HG03045 (cell line): ENCODE data around the gene KIR2DL4.
"Not testable (repeated sequence)": the region's sequence is repeated elsewhere in the genome, so short reads cannot be mapped to it uniquely, and the experiment has no call there.

Source experiments
- ATAC-seq: cut with Tn5 transposase; IDR thresholded peaks from one replicate; pipeline ENCODE4 v1.9.1; 2021; ENCODE audit warnings: mild to moderate bottlenecking, moderate library complexity; ENCODE audit not compliant: unreplicated experiment

KIR2DL4 gene

GRCh38 chr19:54803410-54803809, at the start of gene KIR2DL4:
KIR2DL4 (plus strand) TSS chr19:54803610; CDS start chr19:54803652, 42 bp downstream.
- no peak for ATAC-seq

DNA sequence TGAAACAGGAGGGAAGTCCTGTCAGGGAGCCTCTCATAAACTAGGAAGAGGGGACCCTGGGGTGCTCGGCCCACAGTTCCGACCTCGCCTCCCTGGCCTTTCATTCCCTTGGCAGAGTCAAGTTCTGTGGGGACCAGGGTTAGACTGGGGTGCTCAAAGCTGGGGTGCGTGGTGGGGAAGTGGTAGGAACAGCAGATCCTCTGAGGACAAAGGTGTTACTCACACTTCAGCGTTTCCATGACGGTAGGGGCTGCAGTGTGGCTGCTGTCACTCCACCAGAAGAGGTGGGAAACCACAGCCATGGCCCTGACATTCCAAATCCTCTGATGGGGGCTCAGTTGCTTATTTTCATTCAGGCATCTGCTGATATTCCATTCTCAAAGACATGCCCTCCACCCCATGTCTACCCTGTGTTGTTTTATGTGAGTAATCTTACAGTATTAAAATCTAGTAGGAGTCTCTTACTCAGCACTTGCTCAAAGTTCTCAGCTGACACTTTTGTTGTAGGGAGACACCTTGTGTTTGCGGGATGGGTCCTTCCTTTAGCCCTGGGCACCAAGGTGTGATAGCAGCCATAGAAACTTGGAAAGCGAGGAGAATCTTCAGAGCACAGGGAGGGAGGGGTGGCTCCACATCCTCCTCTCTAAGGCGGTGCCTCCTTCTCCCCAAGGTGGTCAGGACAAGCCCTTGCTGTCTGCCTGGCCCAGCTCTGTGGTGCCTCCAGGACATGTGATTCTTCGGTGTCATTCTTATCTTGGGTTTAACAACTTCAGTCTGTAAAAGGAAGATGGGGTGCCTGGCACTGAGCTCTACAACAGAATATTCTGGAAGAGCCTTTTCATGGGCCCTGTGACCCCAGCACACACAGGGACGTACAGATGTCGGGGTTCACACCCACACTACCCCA, 47.0 kb upstream of the KIR2DL4 start:
- ATAC-seq = not testable (repeated sequence)

DNA sequence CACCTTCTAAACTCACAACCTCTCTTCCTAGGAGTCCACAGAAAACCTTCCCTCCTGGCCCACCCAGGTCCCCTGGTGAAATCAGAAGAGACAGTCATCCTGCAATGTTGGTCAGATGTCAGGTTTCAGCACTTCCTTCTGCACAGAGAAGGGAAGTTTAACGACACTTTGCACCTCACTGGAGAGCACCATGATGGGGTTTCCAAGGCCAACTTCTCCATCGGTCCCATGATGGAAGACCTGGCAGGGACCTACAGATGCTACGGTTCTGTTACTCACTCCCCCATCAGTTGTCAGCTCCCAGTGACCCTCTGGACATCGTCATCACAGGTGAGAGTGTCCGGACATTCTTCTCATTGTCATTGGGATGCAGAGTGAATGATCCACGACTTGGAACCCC, 44.8 kb upstream of the KIR2DL4 start:
- not testable (repeated sequence) for ATAC-seq

- ATAC-seq = not testable (repeated sequence)
These were observed 39.2 kb upstream of the KIR2DL4 start for GRCh38 chr19:54764219-54764618.

GRCh38 chr19:54766464-54766863, 36.9 kb upstream of the KIR2DL4 start:
- not testable (repeated sequence) for ATAC-seq

DNA sequence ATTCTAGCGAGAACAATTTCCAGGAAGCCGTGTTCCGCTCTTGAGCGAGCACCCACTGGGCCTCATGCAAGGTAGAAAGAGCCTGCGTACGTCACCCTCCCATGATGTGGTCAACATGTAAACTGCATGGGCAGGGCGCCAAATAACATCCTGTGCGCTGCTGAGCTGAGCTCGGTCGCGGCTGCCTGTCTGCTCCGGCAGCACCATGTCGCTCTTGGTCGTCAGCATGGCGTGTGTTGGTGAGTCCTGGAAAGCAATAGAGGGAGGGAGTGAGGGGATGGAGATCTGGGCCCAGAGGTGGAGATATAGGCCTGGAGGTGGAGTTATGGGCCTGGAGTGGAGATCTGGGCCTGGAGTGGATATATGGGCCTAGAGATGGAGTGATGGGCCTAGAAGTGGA, 33.8 kb upstream of the KIR2DL4 start, which contains the start of gene KIR2DL1:
Gene KIR2DL1, plus strand, starts transcription at position 148 of the 400 bp plus-strand sequence. Its CDS starts 58 bp downstream, at position 206.
- ATAC-seq = not testable (repeated sequence)

- not testable (repeated sequence) for ATAC-seq
These were observed 32.9 kb upstream of the KIR2DL4 start for GRCh38 chr19:54770511-54770910.

DNA sequence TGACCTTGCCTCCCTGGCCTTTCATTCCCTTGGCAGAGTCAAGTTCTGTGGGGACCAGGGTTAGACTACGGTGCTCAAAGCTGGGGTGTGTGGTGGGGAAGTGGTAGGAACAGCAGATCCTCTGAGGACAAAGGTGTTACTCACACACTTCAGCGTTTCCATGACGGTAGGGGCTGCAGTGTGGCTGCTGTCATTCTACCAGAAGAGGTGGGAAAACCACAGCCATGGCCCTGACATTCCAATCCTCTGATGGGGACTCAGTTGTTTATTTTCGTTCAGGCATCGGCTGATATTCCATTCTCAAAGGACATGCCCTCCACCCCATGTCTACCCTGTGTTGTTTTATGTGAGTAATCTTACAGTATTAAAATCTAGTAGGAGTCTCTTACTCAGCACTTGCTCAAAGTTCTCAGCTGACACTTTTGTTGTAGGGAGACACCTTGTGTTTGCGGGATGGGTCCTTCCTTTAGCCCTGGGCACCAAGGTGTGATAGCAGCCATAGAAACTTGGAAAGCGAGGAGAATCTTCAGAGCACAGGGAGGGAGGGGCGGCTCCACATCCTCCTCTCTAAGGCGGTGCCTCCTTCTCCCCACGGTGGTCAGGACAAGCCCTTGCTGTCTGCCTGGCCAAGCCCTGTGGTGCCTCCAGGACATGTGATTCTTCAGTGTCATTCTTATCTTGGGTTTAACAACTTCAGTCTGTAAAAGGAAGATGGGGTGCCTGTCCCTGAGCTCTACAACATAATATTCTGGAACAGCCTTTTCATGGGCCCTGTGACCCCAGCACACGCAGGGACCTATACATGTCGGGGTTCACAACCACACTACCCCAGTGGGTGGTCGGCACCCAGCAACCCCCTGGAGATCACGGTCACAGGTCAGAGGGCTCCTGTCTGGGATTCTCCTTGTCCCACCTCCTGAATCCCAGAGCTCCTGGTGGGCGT, 32.1 kb upstream of the KIR2DL4 start:
- not testable (repeated sequence) for ATAC-seq

DNA sequence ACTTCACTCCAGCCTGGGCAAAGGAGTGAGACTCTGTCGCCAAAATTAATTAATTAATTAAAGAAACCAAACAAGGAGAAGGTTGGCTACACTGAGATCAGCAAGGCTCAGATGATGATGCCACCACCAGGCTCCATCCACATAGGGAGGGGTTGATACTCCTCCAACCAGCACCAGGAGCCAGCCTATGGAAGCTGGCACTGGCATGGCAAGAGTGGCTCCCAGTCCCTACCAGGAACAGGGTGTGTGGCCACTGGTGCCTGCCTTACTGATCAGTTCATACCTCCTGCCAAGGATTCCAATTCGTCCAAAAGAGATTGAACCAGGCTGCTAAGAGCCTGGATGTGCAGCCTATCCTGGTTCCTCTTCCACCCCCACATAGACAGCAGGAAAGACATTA, 30.7 kb upstream of the KIR2DL4 start:
- ATAC-seq = not testable (repeated sequence)

DNA sequence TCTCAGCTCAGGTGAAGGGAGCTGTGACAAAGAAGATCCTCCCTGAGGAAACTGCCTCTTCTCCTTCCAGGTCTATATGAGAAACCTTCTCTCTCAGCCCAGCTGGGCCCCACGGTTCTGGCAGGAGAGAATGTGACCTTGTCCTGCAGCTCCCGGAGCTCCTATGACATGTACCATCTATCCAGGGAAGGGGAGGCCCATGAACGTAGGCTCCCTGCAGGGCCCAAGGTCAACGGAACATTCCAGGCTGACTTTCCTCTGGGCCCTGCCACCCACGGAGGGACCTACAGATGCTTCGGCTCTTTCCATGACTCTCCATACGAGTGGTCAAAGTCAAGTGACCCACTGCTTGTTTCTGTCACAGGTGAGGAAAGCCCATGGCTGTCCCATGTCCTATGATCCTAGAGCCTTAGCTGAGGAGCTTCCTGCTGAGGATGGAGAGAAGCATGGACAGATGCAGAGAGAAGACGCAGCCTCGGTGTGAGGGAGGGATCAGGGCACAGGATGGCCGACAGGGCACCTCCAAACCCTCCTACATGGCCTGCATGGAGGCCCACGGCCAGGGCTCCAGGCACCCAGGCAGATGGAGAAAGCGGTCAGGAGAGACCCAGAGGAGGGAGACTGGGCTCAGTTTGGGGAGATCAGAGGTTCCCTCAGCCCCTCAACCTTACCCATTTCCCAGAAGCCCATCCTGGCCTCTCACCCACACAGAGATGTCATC, 28.2 kb upstream of the KIR2DL4 start:
- not testable (repeated sequence) for ATAC-seq

- ATAC-seq = not testable (repeated sequence)
These were observed 27.6 kb upstream of the KIR2DL4 start for GRCh38 chr19:54775830-54776229.

GRCh38 chr19:54777851-54778250, 25.6 kb upstream of the KIR2DL4 start:
- not testable (repeated sequence) for ATAC-seq

GRCh38 chr19:54778896-54779295, 24.5 kb upstream of the KIR2DL4 start:
- not testable (repeated sequence) for ATAC-seq

GRCh38 chr19:54782916-54783315, 20.5 kb upstream of the KIR2DL4 start:
- ATAC-seq = not testable (repeated sequence)

GRCh38 chr19:54786091-54786723, 17.2 kb upstream of the KIR2DL4 start:
- ATAC-seq = not testable (repeated sequence)

- not testable (repeated sequence) for ATAC-seq
These were observed 15.3 kb upstream of the KIR2DL4 start for GRCh38 chr19:54788154-54788553.

DNA sequence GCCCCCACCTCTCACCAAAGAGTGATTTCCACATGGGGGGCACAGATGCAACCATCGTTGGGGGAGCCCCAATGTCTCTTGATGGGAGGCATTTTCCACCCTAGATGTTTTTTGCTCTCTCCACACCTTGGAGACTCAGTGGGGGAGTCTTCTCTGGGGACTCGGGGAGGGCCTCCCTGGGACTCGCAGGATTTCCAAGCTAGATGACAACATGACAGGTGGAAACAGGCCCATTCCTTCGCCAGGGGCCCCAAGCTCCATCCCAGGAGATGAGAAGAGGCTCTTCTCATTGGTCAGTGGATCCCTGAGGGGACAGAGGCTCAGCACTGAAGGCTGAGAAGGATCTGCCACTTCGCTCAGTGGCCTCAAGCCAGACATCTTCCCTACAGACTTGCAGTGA, 12.7 kb upstream of the KIR2DL4 start:
- ATAC-seq = no peak

DNA sequence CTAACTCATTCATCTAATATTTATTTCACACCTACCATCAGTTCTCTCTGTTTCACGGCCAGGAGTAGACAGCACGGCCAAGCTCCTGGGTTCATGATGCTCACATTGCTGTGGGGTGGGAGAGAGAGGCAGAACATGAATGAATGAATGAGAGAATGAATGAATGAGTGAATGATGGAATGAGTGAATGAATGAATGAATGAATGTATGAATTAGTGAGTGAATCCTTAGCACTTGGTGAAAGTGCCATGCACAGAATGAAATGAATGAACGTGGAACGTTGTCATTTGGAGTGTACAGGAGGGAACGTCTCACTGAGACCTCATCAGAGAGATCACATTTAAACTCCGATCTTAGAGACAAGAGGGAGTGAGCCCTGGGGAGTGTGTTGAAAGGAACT, 11.9 kb upstream of the KIR2DL4 start:
- no peak for ATAC-seq

DNA sequence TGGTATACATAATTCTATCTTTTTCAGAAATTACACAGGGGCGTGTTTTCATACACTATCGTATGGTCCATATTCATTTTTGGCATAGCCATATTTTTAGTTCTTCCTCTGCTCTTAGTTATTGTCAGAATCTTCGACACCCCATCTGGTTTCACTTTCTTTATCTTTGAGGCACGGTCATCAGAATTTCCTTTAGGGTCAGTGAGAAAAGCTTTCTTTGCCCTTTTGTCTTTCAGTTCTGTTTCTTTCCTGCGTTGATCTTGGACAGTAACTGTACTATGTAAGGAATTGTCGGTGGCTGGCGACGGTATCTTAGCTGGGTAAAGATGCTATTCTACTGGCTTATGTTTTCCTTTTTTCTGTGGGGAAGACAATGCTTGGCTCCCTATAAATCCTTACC, 10.6 kb upstream of the KIR2DL4 start:
- no peak for ATAC-seq

- no peak for ATAC-seq
These were observed 7.7 kb upstream of the KIR2DL4 start for GRCh38 chr19:54795758-54796157.
